OCI-LY7 (cell line): ENCODE data around the gene JPH2.
"Not testable (repeated sequence)": the region's sequence is repeated elsewhere in the genome, so short reads cannot be mapped to it uniquely, and the experiment has no call there.

ENCODE experiments used
- CTCF ChIP-seq: fragments of 200-600 bp; sonication (generic); conservative IDR thresholded peaks from 2 replicates; pipeline ENCODE4 v1.5.1; 2014; ENCODE audit warnings: mild to moderate bottlenecking, antibody characterized with exemption, low read length, moderate library complexity, mixed read lengths
- EZH2phosphoT487 ChIP-seq: fragments of 200-600 bp; sonication (generic); IDR thresholded peaks from 2 replicates; pipeline ENCODE4 v1.6.1; 2018; ENCODE audit warnings: low read depth, borderline replicate concordance, mild to moderate bottlenecking, mixed run types, antibody characterized with exemption, low read length, moderate library complexity, mixed read lengths

GRCh38 chr20:44191640-44192039 is 4.7 kb upstream of the JPH2 start:
- not testable (repeated sequence) for TF ChIP-seq CTCF, EZH2phosphoT487
